Muscle of back (tissue), 11 donors: ENCODE measurements around the gene GRID1. TPM values are rescaled to one million over a fixed set of nuclear protein-coding genes. Genes with fewer than 3 reads are reported as not detected.
"Not testable (repeated sequence)": the region's sequence is repeated elsewhere in the genome, so short reads cannot be mapped to it uniquely, and the experiment has no call there.

Experiments
- DNase-seq, 3 donors: peaks; one replicate each; pipeline versions ENCODE4 v3.0.0 to v3.0.0-alpha.2; 2013
- polyA plus RNA-seq, 10 donors: library from polyadenylated mRNA; unstranded; fragments of 120-200 nt; gene quantifications; one replicate each; pipeline ENCODE4 v1.2.1, GENCODE V29; 2013; ENCODE audit not compliant: insufficient read length in 10 of 10

GRID1 gene
- polyA plus RNA-seq, 10 donors, result 2.7 to 8.4 (median 5.9) TPM

DNA sequence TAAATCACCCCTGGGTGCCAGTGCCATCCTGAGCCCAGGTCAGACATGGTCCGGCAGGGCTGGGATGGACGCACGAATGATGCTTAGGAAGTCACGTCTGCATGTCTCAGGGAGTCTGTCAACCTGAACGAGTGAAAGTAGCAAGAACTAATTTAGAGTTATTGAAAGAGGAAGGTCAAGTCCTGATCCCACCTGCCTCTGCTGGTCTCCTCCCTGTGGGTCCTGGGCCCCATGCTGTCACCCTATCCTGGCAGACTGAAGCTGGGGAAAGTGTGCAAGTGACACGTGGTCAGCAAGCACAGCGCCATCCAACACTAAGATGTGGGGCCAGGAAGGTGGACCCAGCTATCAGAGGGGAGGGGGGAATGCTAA, 26.1 kb upstream of the GRID1 start:
- DNase-seq, result no peak

DNA sequence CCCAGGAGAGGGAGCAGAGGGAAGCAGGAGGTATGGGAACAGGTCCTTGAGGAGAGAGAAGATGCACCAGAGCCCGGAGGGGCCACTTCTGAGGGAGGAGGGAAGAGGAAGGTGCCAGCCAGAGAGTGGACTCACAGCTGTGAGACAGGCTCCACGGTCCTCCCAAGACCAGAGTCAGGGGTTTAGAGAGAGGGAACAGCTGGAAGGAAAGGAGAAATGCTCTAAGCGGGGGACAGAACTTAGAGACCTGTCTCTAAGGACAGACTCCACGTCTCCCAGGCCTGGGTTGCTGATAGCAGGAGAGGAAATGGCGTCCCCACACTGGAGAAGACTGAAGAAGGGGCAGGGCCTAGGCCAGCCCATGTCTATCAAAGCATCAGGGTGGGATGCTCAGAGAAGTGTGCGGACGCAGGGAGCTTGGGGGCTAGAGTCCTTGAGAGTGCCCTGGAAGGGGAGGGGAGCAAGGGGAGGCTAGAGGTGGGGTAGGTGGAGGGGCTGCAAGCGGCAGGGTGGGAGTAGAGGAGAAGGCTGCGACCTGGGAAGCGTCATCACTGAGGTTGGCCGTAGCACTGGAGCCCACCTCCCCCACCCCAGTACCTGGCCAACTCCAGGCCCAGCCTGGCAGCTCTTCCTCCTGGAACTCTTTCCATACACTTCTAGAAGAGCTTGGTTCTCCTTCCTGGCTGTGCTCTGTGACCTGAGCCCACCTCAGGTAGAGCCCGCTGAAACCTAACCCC, 25.6 kb upstream of the GRID1 start:
- DNase-seq, result no peak

DNA sequence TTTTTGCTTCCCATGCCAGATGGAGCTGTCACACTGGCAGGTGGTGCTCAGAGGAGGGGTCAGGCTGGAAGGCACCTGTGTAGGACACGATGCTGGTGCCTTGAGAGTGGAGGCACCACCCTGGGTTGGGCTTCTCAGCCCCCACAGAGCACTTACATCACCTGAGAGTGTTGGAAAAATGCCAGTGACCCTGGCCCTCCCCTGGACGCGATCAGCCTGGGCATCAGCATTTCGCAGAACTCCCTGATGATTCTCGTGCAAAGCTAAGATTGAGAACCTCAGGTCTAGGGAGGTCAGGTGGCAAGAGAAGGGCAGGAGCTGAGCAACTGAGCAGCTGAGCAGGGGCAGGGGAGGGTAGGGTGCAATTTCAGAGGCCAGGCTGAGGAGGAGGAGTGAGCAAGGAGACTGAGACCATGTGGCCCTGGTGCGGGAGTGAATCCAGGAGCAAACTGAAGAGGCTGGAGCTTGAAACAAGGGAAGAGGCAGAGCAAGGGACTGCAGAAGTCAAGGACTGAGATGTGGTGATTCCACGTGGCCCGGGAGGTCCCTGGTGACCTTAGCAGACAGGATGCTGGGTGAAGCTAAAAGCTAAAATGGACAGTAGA, 24.7 kb upstream of the GRID1 start:
- DNase-seq, result no peak

DNA sequence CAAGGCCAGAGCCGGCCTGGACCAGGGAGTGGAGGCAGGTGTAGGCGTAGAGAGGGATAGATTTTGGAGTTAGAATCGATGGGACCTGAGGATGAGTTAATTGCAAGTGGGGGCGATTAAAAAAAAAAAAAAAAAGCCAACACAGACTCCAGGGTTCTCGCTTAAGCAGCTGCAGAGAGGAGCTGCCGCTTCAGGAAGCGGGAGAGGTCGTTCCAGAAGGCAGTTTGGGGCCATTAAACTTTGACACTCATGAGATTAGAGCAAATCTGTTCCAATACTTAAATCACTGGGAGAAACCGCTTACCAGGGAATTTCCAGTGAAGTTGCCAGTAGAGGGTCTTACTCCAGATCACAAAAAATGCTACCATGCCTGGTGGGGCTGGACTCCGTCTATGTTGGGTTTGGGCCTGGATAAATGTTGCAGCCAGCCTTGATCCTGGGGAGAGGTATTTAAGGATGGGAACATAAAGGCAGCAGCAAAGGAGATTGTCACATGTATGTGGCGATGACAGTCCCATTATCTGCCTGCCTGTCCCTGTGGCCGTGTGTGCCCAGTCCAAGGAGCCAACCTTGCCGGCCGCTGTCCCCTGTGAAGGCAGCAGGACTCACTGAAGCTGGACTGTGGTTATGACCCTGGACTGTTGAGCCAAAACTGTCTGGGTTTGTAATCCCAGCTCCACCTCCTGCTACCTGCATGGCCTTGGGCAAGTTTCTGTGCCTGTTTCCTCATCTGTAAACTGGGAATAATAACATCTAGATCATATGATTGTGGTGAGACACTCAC, 23.9 kb upstream of the GRID1 start:
- no peak for DNase-seq

DNA sequence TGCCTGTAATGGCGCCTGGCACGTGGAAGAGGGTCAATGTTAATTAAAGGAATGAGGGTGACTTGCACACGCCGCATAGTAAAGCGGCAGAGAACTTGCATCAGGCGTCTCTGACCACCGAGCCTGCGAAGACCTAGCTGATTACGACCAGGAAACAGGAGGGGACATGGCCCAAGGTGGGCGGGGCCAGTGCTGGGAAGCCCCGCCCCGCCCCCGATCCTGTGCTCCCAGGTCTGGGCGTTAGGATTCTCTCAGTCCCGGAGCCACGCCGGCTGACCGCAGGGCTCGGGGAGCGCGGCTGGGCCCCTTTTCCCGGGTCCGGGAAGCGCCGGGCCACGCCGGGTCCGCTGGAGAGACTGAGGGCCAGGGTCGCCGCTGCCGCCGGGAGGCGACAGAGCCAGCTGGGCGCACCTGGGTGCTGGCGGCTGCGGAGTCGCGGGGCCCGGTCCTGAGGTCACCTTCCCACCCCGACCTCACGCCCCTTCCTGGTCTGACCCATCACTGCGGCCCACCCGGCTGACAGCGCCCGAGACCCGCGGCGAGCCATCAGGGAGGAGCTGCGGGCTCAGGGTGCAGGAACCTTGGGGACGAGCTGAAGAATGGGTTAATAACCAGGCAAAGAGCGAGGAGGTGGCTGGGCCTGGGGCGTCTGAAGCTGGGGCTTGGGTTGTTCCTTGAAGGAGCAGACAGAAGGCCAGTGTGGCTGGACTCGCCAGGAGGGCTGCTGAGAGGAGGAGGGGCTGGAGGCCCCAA, 23.0 kb upstream of the GRID1 start:
- peak in 2 of 3 donors; percentile 22 to 45 for DNase-seq

DNA sequence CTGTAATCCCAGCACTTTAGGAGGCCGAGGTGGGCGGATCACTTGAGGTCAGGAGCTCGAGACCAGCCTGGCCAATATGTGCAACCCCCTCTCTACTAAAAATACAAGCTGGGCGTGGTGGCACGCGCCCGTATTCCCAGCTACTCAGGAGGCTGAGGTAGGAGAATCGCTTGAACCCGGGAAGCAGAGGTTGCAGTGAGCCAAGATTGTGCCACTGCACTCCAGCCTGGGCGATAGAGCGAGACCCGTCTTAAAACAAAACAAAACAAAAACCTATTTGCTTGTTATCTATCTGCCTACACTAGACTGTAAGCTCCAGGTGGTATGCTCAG, 22.5 kb upstream of the GRID1 start:
- not testable (repeated sequence) for DNase-seq

DNA sequence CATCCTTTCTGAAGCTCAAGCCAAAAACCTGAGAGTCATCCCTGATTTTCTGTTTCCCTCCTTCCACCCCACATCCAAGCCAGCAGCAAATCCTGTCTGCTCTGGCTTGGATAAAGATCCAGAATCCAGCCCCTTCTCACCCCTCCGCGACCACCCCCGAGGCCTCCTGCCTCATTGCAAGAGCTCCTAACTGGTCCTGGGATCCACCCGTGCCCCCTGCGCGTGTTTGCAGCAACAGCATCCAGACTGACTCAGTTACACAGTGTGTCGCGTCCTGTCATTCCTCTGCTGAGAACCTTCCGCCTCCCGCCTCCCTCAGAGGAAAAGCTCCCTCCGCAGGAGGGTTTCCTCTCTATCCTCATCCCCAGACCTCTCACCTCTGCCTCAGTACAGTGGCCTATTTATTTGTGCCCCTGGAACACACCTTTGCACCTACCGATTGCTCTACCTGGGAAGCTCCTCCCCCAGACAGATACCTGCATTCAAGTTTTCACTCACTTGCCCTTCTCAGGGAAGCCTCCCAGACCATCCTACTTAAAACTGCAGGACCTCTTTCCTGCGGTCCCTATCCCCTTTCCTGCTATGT, 21.6 kb upstream of the GRID1 start:
- DNase-seq, result no peak

DNA sequence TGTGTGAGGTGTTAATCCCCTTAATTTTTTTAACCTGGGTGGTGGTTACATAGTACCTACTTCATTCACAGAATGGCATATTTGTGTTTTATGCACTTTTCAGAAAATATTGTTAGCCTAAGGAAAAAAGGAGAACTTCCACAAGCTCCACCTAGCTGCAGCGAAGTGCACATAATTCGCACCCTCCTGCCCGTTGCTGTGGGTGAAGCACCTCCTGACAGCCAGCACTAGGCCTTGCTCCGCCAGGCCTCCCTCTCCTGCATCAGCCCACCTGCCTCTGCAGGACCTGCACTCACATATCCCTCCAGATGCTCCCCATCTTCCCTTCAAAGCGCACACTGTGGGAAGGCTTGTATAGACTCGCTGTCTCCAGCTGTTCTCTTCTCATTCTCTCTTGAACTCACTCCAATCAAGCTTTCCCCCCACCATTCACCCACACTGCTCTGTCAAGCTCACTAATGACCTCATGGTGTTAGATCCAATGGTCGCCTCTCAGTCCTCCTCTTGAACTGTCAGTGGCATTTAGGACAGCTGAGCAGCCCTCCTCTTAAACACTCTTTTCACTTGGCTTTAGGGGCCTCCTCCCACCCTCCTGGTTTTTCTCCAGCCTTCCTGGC, 20.7 kb upstream of the GRID1 start:
- no peak for DNase-seq

DNA sequence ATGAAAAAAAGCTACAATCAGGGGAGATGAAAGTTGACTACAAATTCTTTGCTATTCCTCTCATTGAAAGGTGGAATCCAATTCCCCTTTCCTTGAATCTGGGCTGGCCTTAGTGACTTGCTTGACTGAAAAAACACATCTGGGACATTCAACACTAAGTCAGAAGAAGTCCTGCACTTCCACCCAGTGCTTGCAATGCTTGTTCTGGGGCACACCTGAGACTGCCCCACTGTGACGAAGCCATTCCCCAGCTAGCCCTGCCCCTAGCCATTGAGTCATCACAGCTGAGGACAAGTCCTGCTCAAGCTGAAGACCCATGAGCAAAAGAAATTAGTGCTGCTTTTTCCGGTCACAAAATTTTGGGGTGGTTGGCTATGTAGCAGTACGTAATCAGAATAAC, 19.2 kb upstream of the GRID1 start:
- DNase-seq, result no peak

DNA sequence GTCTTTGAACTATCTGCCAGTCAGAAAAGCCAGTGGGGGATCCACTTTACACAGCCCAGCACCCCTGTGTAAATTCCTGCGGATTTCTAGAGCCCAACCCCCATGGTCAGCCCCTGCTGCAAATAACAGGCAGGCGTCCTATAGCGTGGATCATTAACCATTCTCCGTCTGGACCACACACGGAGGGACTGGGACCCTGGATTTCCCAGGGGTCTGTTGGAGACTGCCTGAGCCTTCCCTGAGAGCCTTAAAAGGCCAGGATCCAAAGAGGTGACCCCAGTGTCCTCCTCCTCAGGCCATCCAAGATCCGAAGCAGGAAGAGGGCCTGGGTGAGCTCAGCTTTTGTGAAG, 11.2 kb upstream of the GRID1 start:
- DNase-seq, result no peak

DNA sequence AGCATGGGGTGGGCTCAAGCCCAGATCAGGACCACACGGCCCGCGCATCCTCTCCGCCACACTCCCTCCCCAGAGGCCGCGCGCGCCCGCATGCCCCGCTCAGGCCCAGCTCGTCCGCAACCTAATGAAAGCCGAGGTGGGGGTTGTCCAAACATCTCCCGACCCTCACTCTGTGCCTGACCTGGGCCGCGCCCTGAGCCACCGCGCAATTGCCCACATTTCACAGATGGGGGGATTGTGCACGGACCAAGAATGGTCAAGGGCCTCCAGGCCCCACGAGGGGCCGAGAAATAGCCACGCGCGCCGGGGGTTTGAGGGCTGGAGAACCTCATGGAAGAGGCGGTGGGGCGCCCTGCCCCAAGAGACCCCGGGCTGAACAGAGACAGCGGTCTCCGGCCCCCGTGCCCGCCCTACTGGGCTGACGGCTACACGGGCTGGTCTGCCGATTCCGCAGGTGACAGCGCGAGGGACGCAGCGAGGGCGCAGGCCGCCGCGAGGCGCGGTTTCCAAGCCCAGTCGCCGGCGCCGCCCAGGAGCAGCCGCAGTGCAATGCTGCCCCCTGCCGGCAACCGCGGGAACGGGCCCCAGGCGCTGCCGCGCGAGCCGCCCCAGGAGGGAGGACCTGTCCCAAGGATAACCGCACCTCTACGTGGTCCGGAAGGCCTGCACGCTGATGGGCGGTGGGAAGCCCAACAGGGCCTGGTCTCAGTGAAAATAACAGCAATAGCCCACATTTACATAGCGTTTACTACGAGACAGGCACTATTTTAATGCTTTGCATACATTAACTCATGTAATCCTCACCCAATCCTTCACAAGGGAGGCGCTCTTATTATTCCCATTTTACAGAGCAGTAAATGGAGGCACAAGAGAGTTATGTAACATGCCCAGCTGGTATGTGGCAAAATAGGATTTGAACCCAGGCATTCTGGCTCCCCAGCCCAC, 10.5 kb upstream of the GRID1 start:
- DNase-seq, result peak in 2 of 3 donors; percentile 70 to 80

DNA sequence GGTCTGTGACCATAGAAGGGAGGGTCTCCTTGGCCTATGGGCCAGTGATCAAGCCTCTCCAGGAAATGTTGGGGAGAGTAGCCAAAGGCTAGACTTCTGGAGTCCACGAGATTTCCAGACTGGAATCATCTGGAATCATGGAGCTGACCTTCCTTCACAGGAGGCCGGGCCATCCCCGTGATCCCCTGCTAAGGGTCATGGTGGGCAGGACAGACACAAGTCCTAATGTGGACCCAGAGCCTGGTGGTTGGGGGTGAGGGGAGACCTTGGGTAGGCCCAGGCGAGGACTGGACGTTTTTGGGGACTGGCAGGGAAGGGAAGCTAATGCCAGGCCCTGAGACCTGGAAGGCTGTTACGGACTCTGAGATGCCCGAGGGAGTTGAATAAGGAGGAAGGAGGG, 9.8 kb upstream of the GRID1 start:
- no peak for DNase-seq

DNA sequence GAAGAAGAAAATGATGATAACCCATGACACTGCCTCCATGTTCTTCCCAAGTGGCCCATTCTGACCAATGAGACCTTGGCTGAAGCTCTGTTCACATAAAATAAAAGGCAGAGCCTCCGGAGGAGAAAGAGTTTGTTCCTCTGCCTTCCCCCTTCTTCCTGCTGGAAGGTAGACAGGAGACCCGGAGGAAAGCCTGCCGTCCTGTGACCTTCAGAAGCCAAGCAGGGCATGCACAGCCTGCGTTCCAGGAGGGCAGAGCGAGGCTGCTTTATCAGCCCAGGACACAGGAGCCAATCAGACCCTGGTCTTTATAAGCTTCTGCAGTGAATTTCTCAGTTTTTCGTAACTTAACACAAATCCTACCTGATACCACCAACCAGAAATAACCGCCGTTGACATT, 8.6 kb upstream of the GRID1 start:
- DNase-seq, result no peak

DNA sequence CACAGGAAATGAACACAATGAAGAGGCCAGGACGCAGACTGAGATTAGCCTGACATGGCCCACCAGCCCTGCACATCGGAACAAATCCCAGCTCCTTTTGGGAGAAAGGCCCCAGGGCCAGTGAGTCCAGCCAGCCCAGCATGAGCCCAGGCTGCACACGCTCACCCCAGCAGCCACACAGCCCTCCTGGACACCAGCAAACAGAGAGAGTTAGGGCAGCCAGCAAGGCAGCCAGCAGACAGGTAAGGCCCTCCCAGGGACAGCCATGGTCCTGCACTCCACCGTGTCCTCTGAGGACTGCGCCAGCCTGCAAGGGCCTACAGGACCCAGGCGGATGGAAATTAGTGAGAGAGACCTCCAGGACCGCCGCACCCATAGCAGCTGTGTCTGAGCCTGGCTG, 8.1 kb upstream of the GRID1 start:
- DNase-seq, result no peak

DNA sequence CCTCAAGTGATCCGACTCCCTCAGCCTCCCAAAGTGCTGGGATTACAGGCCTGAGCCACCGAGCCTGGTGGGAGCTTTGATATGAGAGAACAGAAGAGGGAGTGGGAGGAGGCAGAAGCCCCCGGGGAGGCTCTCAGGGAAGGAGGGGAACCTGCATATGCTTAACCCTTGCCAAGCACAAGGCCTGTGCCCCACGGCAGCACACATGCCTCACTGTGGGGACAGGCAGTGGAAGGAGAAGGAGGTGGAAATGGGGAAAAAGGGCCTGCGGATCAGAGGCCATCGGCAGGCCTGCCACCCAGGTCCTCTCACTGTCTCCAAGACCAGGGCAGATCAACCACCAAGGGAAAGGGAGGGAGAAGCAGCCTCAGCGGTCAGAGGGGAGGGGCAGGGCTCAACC, 7.2 kb upstream of the GRID1 start:
- DNase-seq, result no peak

DNA sequence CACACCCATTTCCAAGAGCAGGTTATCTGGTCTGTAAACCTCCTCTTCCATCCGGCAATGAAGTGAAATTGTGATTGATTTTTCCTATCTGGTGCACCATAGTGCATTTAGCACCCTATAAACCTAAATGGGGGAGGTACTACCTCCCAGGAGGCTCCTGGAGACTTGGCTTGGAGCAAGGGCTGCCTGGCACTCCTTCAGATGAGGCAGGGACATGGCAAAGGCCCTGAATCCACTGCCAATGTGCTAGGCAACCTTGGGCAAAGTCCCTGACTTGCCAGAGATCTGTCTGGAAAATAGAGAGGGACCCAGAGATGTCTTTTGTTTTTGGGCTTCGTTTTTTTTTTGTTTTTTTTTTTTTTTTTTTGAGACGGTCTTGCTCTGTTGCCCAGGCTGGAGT, 6.7 kb upstream of the GRID1 start:
- DNase-seq, result no peak

DNA sequence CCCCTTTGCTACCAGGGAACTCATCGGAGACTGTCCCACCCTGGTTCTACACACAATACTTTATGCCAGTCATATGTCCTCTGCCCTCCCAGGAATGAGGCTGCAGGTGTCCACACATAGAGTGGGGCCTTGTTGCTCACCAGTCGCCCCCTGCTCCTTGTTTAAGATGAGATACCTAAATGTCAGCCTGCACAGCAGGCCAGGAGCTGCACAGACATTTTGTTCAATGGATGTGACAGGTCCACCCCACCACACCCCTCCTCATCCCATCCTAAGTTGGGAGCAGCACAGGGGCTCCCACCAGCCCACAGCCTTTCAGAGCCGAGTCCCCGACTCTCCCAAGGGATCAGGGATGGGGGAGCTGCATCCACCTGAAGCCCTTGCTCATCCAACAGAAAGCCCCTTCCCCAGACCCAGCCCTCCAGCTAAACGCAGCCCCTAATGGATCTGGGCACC, 6.2 kb upstream of the GRID1 start:
- DNase-seq, result no peak

DNA sequence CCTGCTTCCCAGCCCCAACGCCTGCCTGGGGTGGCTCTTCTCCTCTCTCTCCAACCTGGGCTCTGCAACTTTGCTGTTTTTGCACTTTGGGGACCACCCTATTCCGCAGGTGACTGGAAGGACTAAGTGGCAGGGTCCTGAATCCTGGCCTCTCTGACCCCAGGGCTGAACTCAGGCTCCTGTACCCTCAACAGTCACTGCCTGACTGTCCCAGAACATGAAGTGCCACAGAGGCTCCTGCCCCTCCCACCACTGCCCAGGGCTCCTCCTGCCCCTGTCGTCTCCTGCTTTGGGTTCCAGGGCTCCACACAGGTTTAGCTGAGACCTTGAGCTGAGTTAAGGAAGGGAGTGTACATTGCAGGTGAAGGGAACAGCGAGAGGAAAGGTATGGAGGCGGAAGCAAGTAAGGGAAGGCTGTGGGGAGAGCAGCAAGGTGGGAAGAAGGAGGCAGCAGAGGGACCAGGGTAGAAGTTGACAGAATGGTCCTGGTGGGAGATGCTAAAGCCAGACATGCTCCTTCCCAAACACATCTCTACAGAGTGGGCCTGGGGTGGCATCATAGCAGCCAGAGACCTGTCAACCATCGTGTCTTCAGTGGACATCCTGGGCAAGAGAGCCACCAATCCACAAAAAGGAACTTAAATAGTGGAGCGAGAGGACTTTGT, 5.7 kb upstream of the GRID1 start:
- no peak for DNase-seq

DNA sequence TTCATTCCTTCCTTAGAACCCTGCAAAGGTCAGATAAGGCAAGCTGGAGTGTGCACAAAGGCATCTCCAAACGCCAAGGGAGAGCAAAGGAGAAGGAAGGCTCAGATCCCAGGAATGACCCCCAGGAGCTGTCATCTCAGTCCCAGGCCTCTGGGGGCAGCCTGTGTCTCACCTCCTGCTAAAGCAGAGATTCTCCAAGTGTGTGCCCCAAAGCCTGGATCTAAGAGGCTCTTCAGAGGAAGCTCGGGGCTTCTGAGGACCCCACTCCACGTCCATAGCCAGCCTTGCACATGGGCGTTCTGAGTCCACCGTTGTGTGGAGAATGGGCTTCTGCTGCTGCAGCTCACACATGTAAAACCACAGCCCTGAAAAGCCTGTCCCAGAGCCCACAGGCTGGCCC, 5.1 kb upstream of the GRID1 start:
- no peak for DNase-seq

DNA sequence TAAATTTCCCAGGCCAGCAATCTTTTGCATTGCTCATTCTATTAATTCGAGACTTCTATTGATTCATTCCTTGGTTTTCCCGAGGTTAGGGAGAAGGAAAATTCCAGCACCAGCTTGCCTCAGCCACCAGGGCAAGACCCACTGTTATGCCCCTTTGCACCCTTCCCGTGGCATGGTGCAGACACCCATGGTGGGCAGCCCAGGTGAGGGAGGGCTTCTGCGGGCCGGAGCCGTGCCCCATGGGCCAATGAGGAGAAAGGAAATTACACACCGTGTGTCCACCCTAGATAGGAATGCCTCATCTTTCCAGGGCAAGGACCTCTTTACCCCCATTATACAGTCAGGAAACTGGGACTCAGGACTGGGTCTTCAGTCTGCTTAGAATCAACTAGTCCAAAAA, 4.5 kb upstream of the GRID1 start:
- DNase-seq, result no peak
